Posterior vena cava (tissue), 2 donors: ENCODE data around the gene GALNT2. TPM values are rescaled to one million over a fixed set of nuclear protein-coding genes. Genes with fewer than 3 reads are reported as not detected.

Experiments
- DNase-seq: peaks from one replicate; pipeline ENCODE4 v3.0.0-alpha.2; 2020; ENCODE audit warnings: low spot score
- intact Hi-C, 2 donors: fragments of 100-400 bp; cut with DNase I; formaldehyde crosslinking; loops; one replicate each; pipeline versions ENCODE4 v1.14.1 to v1.14.2; 2022 to 2023
- total RNA-seq, 2 donors: library from RNA; stranded (reverse); fragmentation: NEBNext Ultra II Directional; extraction: Animal tissue kit (Norgen Biotek cat#: 25700); gene quantifications; one replicate each; pipeline ENCODE4 v1.2.1, GENCODE V29; 2021
- donor health status: DM: yes; HTN: yes; CAD: no.
- donor health status: DM: yes; HTN: yes; CAD: no.

The GALNT2 gene
- total RNA-seq, 2 donors from 2014 or later: 72.6 to 79.6 TPM

- intact Hi-C loops: loop anchor here in 1 of 2 donors (5.0 kb wide), 1 partner anchor 1081 kb away; no protein-coding TSS in a partner anchor
- DNase-seq: no peak
These were observed 69.7 kb downstream of the GALNT2 start for GRCh38 chr1:230136453-230137336.

- intact Hi-C loops: loop anchor here in 1 of 2 donors (5.0 kb wide), 1 partner anchor 1080 kb away; no protein-coding TSS in a partner anchor
- DNase-seq: no peak
These were observed 70.3 kb downstream of the GALNT2 start for GRCh38 chr1:230137337-230137815.

GRCh38 chr1:230138561-230139239, 71.7 kb downstream of the GALNT2 start:
- no peak for DNase-seq
- intact Hi-C loops: loop anchor here in 1 of 2 donors (5.0 kb wide), 1 partner anchor 1079 kb away; no protein-coding TSS in a partner anchor

- DNase-seq: no peak
- intact Hi-C loops: loop anchor here in 1 of 2 donors (5.0 kb wide), 1 partner anchor 1078 kb away; no protein-coding TSS in a partner anchor
These were observed 72.3 kb downstream of the GALNT2 start for GRCh38 chr1:230139315-230139714.

- DNase-seq: no peak
- intact Hi-C loops: loop anchor here in 1 of 2 donors (5.0 kb wide), 1 partner anchor 1078 kb away; no protein-coding TSS in a partner anchor
These were observed 72.7 kb downstream of the GALNT2 start for GRCh38 chr1:230139741-230140140.

- intact Hi-C loops: no loop called here
- no peak for DNase-seq
These were observed 73.4 kb downstream of the GALNT2 start for GRCh38 chr1:230140221-230141020.

- intact Hi-C loops: no loop called here
- no peak for DNase-seq
These were observed 74.1 kb downstream of the GALNT2 start for GRCh38 chr1:230141021-230141648.

GRCh38 chr1:230141797-230142607, 75.0 kb downstream of the GALNT2 start:
- no peak for DNase-seq
- intact Hi-C loops: loop anchor here in 1 of 2 donors (1.0 kb wide), 1 partner anchor 34 kb away; no protein-coding TSS in a partner anchor

GRCh38 chr1:230142608-230143210, 75.7 kb downstream of the GALNT2 start:
- DNase-seq: no peak
- intact Hi-C loops: loop anchor here in 1 of 2 donors (1.0 kb wide), 1 partner anchor 34 kb away; no protein-coding TSS in a partner anchor

GRCh38 chr1:230143534-230143933, 76.5 kb downstream of the GALNT2 start:
- no peak for DNase-seq
- intact Hi-C loops: no loop called here

GRCh38 chr1:230144010-230144614, 77.1 kb downstream of the GALNT2 start:
- no peak for DNase-seq
- intact Hi-C loops: no loop called here

- intact Hi-C loops: no loop called here
These were observed 77.9 kb downstream of the GALNT2 start for GRCh38 chr1:230144758-230145504.

GRCh38 chr1:230145505-230145899, 78.5 kb downstream of the GALNT2 start:
- DNase-seq: no peak
- intact Hi-C loops: no loop called here

More at GRCh38 chr1:230144758-230145504, 77.9 kb downstream of the GALNT2 start:
- DNase-seq: no peak

- DNase-seq: no peak
- intact Hi-C loops: no loop called here
These were observed 79.0 kb downstream of the GALNT2 start for GRCh38 chr1:230145953-230146476.

- intact Hi-C loops: no loop called here
- DNase-seq: no peak
These were observed 79.7 kb downstream of the GALNT2 start for GRCh38 chr1:230146709-230147108.
